ENCODE data around the gene OTUB1.

Gene OTUB1

DNA sequence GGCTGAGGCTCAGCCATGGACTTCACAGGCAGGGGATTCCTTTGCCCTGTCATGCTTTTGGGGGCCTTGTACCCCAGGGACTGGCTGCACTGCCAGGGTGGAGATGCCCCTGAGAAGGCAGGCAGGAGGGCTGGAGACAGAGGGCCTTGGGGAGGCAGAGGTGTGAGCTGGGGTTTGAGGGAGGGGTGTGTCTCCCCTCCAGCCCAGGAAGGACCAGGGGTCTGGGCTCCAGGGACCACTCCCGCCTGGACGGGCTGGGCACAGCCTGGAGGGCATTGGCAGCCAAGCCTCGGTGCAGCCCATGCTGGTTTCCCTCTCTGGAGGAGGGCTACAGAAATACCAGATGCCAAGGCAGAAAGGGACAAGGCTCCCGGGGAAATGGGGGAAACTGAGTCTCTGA is 19.5 kb downstream of the OTUB1 start:
- Histone ChIP-seq H3K9me3 (ENCODE audit: insufficient read depth, low read length) (peaks cover 7% of the 10 kb centered on the region; the same call in 1 of the 2 replicates), H3K9ac (ENCODE audit: low read length) (no peak overlapping the region), H3K4me2 (ENCODE audit: low read depth, low read length, poor library complexity, severe bottlenecking) (no peak overlapping the region), H3K79me2 (ENCODE audit: insufficient read depth, low read length) (no peaks in the 10 kb centered on the region), H3F3A (ENCODE audit: insufficient read depth) (no peaks in the 10 kb centered on the region), H3K27me3 (ENCODE audit: low read length) (no peaks in the 10 kb centered on the region), H3K4me3 (ENCODE audit: insufficient read depth, low read length, poor library complexity, severe bottlenecking) (no peak overlapping the region), H3K36me3 (ENCODE audit: low read length) (no peaks in the 10 kb centered on the region), H2AFZ (ENCODE audit: low read depth, low read length, severe bottlenecking) (no peak overlapping the region), H3K27ac (ENCODE audit: low read depth, low read length) (no peak overlapping the region), H4K20me1 (ENCODE audit: low read depth, low read length) (no peaks in the 10 kb centered on the region), H3K9me2 (replicated peaks; ENCODE audit: insufficient read depth, low read length) (no peaks in the 10 kb centered on the region)
- TF ChIP-seq CTCF (IDR thresholded peaks at IDR 0.05; ENCODE audit: insufficient read depth, low read length, poor library complexity, severe bottlenecking) (no peak), EZH2phosphoT487 (conservative IDR thresholded peaks at IDR 0.05; ENCODE audit: low read length) (no peak)

- Histone ChIP-seq H3F3A (ENCODE audit: insufficient read depth) (no peaks in the 10 kb centered on the region), H3K36me3 (ENCODE audit: low read length) (no peaks in the 10 kb centered on the region), H3K4me2 (ENCODE audit: low read depth, low read length, poor library complexity, severe bottlenecking) (no peak overlapping the region), H3K79me2 (ENCODE audit: insufficient read depth, low read length) (no peaks in the 10 kb centered on the region), H3K27ac (ENCODE audit: low read depth, low read length) (no peak overlapping the region), H2AFZ (ENCODE audit: low read depth, low read length, severe bottlenecking) (no peak overlapping the region), H3K9me2 (replicated peaks; ENCODE audit: insufficient read depth, low read length) (no peaks in the 10 kb centered on the region), H3K9ac (ENCODE audit: low read length) (no peak overlapping the region), H4K20me1 (ENCODE audit: low read depth, low read length) (no peaks in the 10 kb centered on the region), H3K9me3 (ENCODE audit: insufficient read depth, low read length) (peaks cover 10% of the 10 kb centered on the region; the same call in 1 of the 2 replicates), H3K4me3 (ENCODE audit: insufficient read depth, low read length, poor library complexity, severe bottlenecking) (no peak overlapping the region), H3K27me3 (ENCODE audit: low read length) (no peaks in the 10 kb centered on the region)
- TF ChIP-seq EZH2phosphoT487 (conservative IDR thresholded peaks at IDR 0.05; ENCODE audit: low read length) (no peak), CTCF (IDR thresholded peaks at IDR 0.05; ENCODE audit: insufficient read depth, low read length, poor library complexity, severe bottlenecking) (no peak)
Measured at GRCh38 chr11:64006398-64006797, 20.2 kb downstream of the OTUB1 start.

DNA sequence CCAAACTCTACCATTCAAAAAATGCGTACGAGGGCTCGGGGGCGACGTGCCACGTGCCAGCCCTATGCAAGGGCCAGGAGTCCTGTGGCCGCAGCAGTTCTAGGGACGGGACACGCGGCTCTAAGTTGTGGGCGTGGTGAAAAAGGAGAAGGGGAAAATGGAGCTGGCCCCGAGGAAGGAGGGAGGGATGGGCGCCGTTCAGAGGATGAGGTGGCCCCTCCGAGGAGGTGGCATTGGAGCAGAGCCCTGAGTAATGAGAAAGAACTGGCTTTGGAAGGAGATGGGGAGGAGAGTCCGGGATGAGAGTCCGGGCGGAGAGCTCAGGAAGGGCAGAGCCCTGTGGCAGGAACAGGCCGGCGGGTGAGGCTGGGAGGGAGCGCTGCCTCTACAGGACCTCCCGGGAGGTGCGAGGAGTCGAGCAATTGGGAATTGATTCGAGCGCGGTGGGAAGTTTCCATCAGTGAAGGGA is 21.0 kb downstream of the OTUB1 start:
- no peak overlapping the region for H3K4me3 ChIP-seq (ENCODE audit: insufficient read depth, low read length, poor library complexity, severe bottlenecking)
- no peak overlapping the region for H3K27ac ChIP-seq (ENCODE audit: low read depth, low read length)
- H3K4me2 ChIP-seq (ENCODE audit: low read depth, low read length, poor library complexity, severe bottlenecking) = no peak overlapping the region
- no peaks in the 10 kb centered on the region for H3F3A ChIP-seq (ENCODE audit: insufficient read depth)
- TF ChIP-seq EZH2phosphoT487 (conservative IDR thresholded peaks at IDR 0.05; ENCODE audit: low read length) (no peak), CTCF (IDR thresholded peaks at IDR 0.05; ENCODE audit: insufficient read depth, low read length, poor library complexity, severe bottlenecking) (no peak)
- no peaks in the 10 kb centered on the region for H3K27me3 ChIP-seq (ENCODE audit: low read length)
- H3K36me3 ChIP-seq (ENCODE audit: low read length) = no peaks in the 10 kb centered on the region
- no peaks in the 10 kb centered on the region for H4K20me1 ChIP-seq (ENCODE audit: low read depth, low read length)
- H3K9me2 ChIP-seq (replicated peaks; ENCODE audit: insufficient read depth, low read length) = no peaks in the 10 kb centered on the region
- no peak overlapping the region for H3K9ac ChIP-seq (ENCODE audit: low read length)
- no peak overlapping the region for H2AFZ ChIP-seq (ENCODE audit: low read depth, low read length, severe bottlenecking)
- no peaks in the 10 kb centered on the region for H3K79me2 ChIP-seq (ENCODE audit: insufficient read depth, low read length)
- H3K9me3 ChIP-seq (ENCODE audit: insufficient read depth, low read length) = peaks cover 10% of the 10 kb centered on the region; the same call in 1 of the 2 replicates

Measured in SU-DHL-6 (cell line).